Fibroblast of lung (primary cell): ENCODE data around the gene FEZ2.

Experiments
- CTCF ChIP-seq, 2 donors: IDR thresholded peaks in 1 of 2; conservative IDR thresholded peaks in 1 of 2; 1 replicate in 1 of 2; 2 replicates in 1 of 2; pipeline ENCODE4 v1.5.1; 2011 to 2012; ENCODE audit warnings: low read length in 2 of 2, control low read depth in 1 of 2, inconsistent platforms in 1 of 2, low read depth in 1 of 2, mild to moderate bottlenecking in 1 of 2
- EZH2 ChIP-seq: IDR thresholded peaks from 2 replicates; pipeline ENCODE4 v1.5.1; 2012; ENCODE audit warnings: low read length, control low read depth, mild to moderate bottlenecking; ENCODE audit errors: missing control alignments

- TF ChIP-seq CTCF (conservative IDR thresholded peaks at IDR 0.05 in 1 of 2, IDR thresholded peaks at IDR 0.05 in 1 of 2; ENCODE audit: low read depth in 1 of 2, low read length in 2 of 2) (no peak), EZH2 (no peak)
Observed at GRCh38 chr2:36586672-36587071, 11.3 kb downstream of the FEZ2 start.
